NOMO-1 treated with DMSO at 0.1 percent for 48 hours (cell line): ENCODE measurements around the gene RBM33.
A peak's percentile ranks its signal among the peaks of the same experiment; 100 is the strongest.
"Not testable (repeated sequence)": the region's sequence is repeated elsewhere in the genome, so short reads cannot be mapped to it uniquely, and the experiment has no call there.

Experiments
- DNase-seq: peaks from one replicate; lab custom pipeline; 2025; ENCODE audit not compliant: unreplicated experiment; lab: John Stamatoyannopoulos, UW

The RBM33 gene

GRCh38 chr7:155688237-155688636 is 43.8 kb downstream of the RBM33 start:
- not testable (repeated sequence) for DNase-seq

GRCh38 chr7:155690655-155691054 is 46.2 kb downstream of the RBM33 start:
- not testable (repeated sequence) for DNase-seq

- DNase-seq, result no peak
These were observed 47.9 kb downstream of the RBM33 start for GRCh38 chr7:155692317-155692716.

GRCh38 chr7:155693826-155694225 is 49.4 kb downstream of the RBM33 start:
- DNase-seq, result no peak

- no peak for DNase-seq
These were observed 50.4 kb downstream of the RBM33 start for GRCh38 chr7:155694851-155695250.

- no peak for DNase-seq
These were observed 52.3 kb downstream of the RBM33 start for GRCh38 chr7:155696747-155697146.

GRCh38 chr7:155698633-155699032 is 54.2 kb downstream of the RBM33 start:
- DNase-seq, result no peak

GRCh38 chr7:155699180-155699579 is 54.7 kb downstream of the RBM33 start:
- DNase-seq, result no peak

GRCh38 chr7:155700847-155701246 is 56.4 kb downstream of the RBM33 start:
- no peak for DNase-seq

GRCh38 chr7:155701972-155702544 is 57.6 kb downstream of the RBM33 start:
- no peak for DNase-seq

GRCh38 chr7:155702616-155703015 is 58.2 kb downstream of the RBM33 start:
- DNase-seq, result no peak

GRCh38 chr7:155705623-155706360 is 61.3 kb downstream of the RBM33 start:
- peak; percentile 2 for DNase-seq

- no peak for DNase-seq
These were observed 61.9 kb downstream of the RBM33 start for GRCh38 chr7:155706376-155706775.

GRCh38 chr7:155709453-155709852 is 65.0 kb downstream of the RBM33 start:
- DNase-seq, result no peak

GRCh38 chr7:155710031-155710430 is 65.6 kb downstream of the RBM33 start:
- no peak for DNase-seq

GRCh38 chr7:155710530-155710929 is 66.1 kb downstream of the RBM33 start:
- DNase-seq, result no peak

- DNase-seq, result no peak
These were observed 66.6 kb downstream of the RBM33 start for GRCh38 chr7:155711081-155711480.

- DNase-seq, result no peak
These were observed 68.9 kb downstream of the RBM33 start for GRCh38 chr7:155713384-155713783.

- no peak for DNase-seq
These were observed 70.2 kb downstream of the RBM33 start for GRCh38 chr7:155714702-155715101.

GRCh38 chr7:155715111-155715805 is 70.8 kb downstream of the RBM33 start:
- no peak for DNase-seq

GRCh38 chr7:155717010-155717744 is 72.7 kb downstream of the RBM33 start:
- no peak for DNase-seq

GRCh38 chr7:155721056-155721455 is 76.6 kb downstream of the RBM33 start:
- DNase-seq, result no peak
